ENCODE data around the gene TCF4. TPM values are rescaled to one million over a fixed set of nuclear protein-coding genes. Genes with fewer than 3 reads are reported as not detected.

The TCF4 gene
- total RNA-seq, 1 experiment from 2014 or later, result 2.3 TPM

GRCh38 chr18:55369346-55369745, 218.6 kb downstream of the TCF4 start:
- TF ChIP-seq TCF7L2 (IDR thresholded peaks at IDR 0.05; ENCODE audit: low read depth, low read length) (no peak), SIN3A (IDR thresholded peaks at IDR 0.05; ENCODE audit: borderline replicate concordance, insufficient read depth, low read depth, low read length) (no peak), CTCF (IDR thresholded peaks at IDR 0.05) (no peak), REST (IDR thresholded peaks at IDR 0.05; ENCODE audit: insufficient read depth in 1 of 2, low read depth in 2 of 2, low read length in 1 of 2) (no peak), POLR2AphosphoS5 (IDR thresholded peaks at IDR 0.05; ENCODE audit: low read depth, low read length) (no peak)
- no TSS peak for BruUV-seq (replicated peaks)
- no peaks in the 10 kb centered on the region for H3K36me3 ChIP-seq (ENCODE audit: control insufficient read depth, insufficient read depth, low read length)
- no peak for ATAC-seq
- H3K27ac ChIP-seq (ENCODE audit: low read length), result no peak overlapping the region
- H3K4me3 ChIP-seq (ENCODE audit: low read depth in 2 of 2, low read length in 2 of 2), result no peak overlapping the region
- in situ Hi-C loops (cut with HindIII; ENCODE audit: low pct_unique_long_range_greater_than_20kb, low sequenced_read_pairs) (no loop called here), intact Hi-C loops (cut with micrococcal nuclease; ENCODE audit: unreplicated experiment) (no loop called here)
- POLR2A ChIA-PET, result no interaction called here
- no peaks in the 10 kb centered on the region for H3K4me1 ChIP-seq (ENCODE audit: control insufficient read depth, insufficient read depth, low read length)
- CTCF ChIA-PET, result no interaction called here
- no peak for DNase-seq (ENCODE audit: low read depth, low spot score)
- H3K9me3 ChIP-seq (ENCODE audit: control insufficient read depth, insufficient read depth, low read depth, low read length), result no peaks in the 10 kb centered on the region
- no peaks in the 10 kb centered on the region for H3K27me3 ChIP-seq (ENCODE audit: control insufficient read depth, insufficient read depth, low read length)

DNA sequence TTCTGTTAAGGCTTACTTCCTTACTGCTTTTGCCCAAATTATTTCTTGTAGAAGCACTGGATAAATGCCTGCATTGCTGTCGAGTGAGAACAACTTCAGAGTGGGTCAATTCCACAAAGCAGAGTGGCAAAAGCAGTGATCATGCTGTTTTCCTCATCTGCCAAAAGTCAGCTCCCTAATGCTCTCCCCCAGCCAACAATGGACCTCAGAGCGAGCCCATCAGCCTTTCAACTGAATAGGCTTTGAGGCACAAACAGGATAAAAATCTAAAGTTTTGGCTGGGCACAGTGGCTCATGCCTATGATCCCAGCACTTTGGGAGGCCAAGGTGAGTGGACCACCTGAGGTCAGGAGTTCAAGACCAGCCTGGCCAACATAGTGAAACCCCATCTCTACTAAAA, 222.7 kb downstream of the TCF4 start:
- ATAC-seq, result no peak
- CTCF ChIA-PET, result interaction anchor here (0.6 kb wide), 1 partner anchor 416 kb away, joined by 3 read pairs; no protein-coding TSS in a partner anchor
- DNase-seq (ENCODE audit: low read depth, low spot score), result no peak
- Histone ChIP-seq H3K4me1 (ENCODE audit: control insufficient read depth, insufficient read depth, low read length) (no peaks in the 10 kb centered on the region), H3K27ac (ENCODE audit: low read length) (no peak overlapping the region), H3K9me3 (ENCODE audit: control insufficient read depth, insufficient read depth, low read depth, low read length) (no peaks in the 10 kb centered on the region), H3K36me3 (ENCODE audit: control insufficient read depth, insufficient read depth, low read length) (no peaks in the 10 kb centered on the region), H3K27me3 (ENCODE audit: control insufficient read depth, insufficient read depth, low read length) (no peaks in the 10 kb centered on the region), H3K4me3 (ENCODE audit: low read depth in 2 of 2, low read length in 2 of 2) (no peak overlapping the region)
- intact Hi-C loops (cut with micrococcal nuclease; ENCODE audit: unreplicated experiment) (no loop called here), in situ Hi-C loops (cut with HindIII; ENCODE audit: low pct_unique_long_range_greater_than_20kb, low sequenced_read_pairs) (no loop called here)
- BruUV-seq (replicated peaks), result no TSS peak
- TF ChIP-seq CTCF (IDR thresholded peaks at IDR 0.05), result no peak
- no peak for TF ChIP-seq REST (IDR thresholded peaks at IDR 0.05; ENCODE audit: insufficient read depth in 1 of 2, low read depth in 2 of 2, low read length in 1 of 2)
- TF ChIP-seq POLR2AphosphoS5 (IDR thresholded peaks at IDR 0.05; ENCODE audit: low read depth, low read length), result no peak
- TF ChIP-seq SIN3A (IDR thresholded peaks at IDR 0.05; ENCODE audit: borderline replicate concordance, insufficient read depth, low read depth, low read length), result no peak
- no peak for TF ChIP-seq TCF7L2 (IDR thresholded peaks at IDR 0.05; ENCODE audit: low read depth, low read length)
- POLR2A ChIA-PET, result no interaction called here

All from Panc1 (cell line).